Inflammatory macrophage treated with lipopolysaccharide for 4 hours (primary cell): ENCODE data around the gene EIF4G1.

Source experiments
- DNase-seq: peaks from one replicate; pipeline ENCODE4 v3.0.0-alpha.2; 2020

Gene EIF4G1

DNA sequence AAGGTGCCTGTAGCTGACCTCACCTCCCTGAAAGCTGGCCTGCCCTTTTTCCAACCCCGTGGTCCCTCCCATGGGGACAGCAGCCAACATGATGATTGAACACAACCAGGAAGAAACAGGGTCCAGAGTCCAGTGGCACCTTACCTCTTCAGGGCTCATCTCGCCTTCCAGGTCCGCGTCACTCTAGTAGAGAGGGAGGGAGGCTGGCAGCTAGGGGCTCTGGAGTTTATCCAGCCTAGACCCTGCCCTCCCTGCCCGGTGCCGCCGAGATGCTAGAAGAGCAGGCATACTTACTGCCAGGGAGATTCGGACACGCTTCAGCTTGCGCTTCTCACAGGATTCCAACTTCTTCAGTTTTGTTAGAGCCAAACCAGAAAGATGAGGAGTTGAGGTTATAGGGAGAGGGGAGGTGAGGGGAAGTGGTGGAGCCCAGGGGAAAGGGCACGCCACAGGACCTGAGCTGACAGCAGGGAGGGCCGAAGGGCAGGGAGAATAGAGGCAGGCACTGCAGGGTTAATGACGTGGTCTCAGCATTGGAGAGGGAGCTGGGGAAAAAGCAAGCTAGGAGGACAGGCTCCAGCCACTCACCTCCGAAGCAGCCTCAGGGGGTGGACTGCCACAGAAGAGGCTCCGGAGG is 37.9 kb downstream of the EIF4G1 start:
- DNase-seq = no peak

DNA sequence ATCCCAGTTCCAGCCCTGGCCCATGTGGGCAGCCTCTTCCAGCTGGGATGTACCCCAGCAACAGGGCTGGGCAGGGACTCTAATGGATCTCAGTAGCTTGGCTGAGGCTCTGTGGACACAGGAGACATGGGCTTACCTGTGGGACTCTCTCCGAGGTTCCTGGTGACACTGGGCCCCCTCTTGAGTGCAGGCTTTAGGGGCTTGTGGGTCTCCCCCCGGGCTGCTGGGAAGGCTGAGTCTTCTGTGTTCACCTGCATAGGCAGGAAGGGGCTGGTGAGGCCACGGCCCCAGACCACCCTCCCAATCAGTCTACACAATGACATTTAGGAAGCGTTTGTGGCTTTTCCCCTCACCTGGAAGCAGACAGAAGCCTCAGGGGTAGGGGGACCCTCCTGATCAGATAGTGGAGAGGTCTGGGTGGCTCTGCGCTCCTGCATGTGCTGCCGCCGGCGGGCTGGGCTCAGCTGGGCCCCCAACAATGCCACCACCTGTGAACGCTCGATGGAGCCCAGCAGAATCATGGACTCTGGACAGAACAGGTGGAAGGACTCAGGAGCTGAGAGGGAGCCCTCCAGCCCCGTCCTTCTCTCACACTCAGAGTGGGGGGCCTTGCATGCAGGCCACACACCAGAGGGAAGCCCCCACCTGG is 38.6 kb downstream of the EIF4G1 start:
- no peak for DNase-seq

DNA sequence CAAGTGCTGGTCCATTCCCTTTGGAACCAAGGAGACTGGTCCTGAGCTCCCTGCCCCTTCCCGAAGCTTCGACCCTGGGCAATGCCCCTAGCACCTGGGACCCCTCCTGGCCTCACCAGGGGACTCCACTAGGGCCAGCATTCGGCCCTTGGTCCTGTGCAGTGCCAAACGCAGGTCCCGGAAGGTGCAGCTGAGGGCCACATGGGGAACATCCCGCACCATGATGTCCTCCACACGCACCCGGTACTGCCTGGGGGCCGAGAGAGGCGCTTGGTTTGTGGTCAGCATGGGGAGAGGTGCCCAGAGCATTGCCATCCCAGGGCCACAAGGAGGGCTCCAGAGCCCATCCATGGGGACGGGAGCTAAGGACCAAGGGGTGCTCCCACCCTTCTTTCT is 39.1 kb downstream of the EIF4G1 start:
- no peak for DNase-seq

DNA sequence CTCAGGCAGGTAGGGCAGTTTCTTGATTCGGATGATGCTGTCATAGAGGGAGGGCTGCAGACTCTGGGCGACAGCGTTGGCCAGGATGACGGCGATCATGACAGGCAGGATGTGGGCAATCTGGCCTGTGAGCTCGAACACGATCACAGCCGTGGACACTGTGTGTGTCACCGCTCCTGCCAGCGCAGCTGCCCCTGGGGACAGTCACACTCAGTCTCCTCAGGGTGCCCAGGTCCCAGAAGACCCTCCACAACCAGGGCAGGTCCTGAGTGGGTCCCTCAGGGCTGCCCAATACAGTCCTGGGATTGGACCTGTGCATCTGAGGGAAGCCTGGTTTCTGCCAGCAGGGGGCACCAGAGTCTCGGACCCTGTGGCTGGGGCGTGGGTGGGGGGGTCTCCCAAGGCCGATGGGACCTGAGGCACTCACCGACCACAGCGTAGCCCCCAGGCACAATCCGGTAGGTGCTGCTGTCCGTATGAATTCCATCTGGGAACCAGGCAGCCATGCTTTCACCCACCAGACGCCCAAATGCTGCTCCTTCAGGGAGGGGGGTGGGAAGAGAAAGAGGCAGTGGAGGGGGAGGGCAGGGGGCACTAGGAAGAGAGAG is 39.8 kb downstream of the EIF4G1 start:
- peak; percentile 21 for DNase-seq

DNA sequence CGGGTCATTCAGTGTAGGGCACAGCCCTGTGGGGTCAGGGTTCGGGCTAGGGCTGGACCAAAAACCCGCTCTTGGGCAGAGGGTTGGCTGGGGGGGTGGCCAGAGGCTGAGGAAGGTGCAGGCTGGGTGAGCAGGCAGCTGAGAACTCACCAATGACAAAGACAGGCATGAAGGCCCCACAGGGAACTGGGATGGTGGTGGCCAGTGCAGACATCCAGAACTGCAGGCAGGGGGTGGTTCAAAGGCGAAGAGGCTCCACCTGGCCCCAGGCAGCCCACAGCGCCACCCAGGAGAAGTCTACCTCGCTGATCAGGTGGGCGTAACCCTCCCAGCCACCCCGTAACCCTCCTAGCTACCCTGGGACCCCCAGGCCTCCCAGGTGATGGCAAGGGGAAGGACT is 40.3 kb downstream of the EIF4G1 start:
- no peak for DNase-seq

DNA sequence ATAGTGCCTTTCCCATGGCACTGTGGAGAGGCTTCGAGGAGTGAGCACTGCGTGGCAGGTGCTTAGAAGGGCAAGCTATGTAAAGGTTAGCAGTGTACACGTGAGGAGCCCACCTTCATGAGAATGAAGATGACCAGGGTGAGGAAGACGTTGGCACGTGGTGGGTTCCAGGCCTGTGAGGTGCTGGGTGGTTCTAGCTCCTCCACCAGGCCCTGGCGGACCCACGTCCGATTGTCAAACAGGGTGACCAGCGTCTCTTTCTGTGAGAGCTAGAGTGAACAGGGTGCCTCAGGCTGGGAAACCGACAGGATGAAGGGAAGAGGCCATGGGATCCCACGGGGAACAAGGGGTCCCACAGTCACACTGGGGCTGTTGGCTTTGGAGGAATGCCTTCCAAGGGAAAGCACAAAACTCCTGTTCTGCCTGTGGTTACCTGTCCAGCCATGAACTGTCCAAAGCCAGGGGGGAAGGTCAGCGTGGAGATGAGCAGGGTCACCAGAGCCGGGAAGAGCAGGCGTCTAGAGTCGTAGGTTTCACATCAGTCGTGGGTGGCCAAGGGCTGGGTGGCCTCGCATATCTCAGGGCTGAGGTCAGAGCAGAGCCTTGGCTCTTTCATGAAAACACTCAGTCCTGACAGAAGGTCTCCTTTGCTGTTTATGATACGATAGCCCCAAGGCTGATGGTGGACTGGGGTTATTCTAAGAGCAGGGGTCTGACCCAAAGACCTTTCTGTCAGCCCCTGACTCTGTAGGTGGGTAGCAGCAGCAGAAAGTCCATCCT is 41.0 kb downstream of the EIF4G1 start:
- DNase-seq = no peak

DNA sequence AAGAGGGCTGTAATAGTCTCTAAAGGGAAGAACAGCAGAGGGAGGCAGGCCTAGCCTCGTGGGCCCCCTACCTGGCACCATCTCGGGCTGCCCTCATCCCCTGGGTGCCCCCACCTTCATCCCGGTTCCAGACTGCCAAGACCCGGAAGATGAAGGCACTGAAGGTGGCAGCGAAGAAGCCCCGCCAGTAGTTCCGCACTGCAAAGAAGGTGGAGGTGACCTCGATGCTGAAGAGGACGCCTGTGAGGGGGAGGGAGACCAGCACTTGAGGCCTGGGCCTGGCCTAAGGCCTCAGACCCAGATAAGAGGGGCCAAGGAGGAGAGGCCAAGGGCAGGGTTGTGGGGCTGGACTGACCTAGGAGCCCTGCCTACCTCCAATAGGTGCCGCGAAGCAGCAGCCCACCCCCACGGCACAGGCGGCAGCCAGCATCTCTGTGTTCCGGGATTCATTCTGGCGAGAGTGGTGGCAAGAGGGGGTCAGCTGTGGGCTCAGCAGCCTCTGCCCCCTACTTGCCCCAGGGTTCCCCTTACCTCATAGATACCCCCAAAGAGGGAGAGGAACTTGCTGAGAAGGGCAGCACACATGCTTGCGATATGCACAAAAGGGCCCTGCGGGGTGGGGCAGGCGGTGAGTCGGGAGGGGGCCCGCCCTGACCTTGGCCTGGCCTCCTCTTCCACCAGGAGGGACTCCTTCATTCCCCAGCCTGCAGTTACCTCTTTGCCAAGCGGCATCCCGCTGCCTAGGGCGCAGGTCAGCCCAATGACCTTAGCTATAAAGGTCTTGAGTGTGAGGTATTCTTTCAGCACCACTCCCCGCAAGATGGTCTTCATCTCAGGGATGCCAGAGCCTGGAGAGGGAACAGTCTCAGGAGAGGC is 43.1 kb downstream of the EIF4G1 start:
- DNase-seq = no peak

DNA sequence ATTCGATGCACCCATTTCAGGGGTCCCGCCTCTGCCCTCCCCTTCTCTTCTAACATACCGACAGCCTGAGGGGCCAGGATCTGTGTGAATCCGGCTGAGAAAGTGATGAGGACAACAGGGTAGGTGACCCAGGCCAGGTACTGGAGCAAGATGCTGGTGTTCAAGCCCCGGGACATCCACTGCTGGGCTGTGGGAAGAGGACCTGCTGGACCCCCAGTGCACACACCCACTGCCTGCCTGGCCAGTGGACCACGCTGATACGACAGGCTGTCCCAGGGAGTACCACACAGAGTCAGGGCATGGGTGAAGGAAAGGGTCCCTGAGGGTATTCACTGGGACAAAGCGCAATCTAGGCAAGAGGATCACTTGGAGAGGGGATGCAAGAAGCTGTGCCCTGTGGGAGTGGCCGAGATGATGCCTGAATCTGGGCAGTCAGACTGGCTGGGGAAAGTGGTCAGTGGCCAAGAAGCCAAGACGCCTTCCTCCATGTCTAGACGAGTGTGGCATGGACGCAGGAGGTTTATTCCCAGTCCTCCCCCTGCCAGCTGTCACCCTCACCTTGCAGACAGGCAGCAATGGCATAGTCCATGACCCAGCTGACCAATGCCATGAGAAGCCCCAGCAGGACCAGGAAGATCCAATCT is 43.8 kb downstream of the EIF4G1 start:
- DNase-seq = no peak

DNA sequence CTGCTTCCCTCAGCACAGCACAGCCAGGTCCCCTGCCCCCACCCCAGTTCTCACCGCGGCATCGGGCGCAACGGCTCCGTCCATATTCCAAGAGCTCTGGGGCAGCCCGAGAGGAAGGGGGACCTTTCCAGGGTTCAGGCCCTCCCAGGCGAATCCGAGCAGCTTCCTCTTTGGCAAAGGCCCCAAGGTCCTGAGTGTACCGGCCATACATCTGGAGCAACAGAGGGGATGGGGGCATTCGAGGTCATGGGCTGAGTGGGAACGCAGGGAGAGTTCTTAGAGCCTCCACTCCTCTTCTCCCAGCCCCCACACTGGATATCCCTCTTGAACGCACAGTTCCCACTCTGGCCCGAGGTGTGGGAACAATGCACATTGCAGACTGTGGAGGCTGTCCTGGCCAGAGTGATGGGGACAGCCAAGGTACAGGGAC is 44.5 kb downstream of the EIF4G1 start:
- no peak for DNase-seq

DNA sequence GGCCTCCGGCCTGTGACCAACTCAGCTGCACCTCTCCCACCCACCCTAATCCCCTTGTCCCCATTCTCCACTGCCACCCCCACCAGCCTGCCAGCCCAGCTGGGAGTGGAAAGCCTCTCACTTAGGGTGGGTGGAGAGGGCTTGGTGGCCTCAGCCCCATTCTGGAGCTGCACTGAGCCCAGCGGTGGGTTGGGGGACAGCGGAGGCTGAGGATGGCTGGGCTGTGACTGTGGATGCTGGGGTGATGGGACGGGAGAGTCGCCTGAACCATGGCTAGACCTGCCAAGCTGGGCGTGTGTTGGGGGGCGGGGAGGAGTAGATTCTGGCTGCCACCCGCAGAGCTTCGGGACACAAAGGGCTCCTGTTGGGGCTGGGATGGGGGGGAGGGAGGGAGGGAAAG is 45.2 kb downstream of the EIF4G1 start:
- DNase-seq = no peak

DNA sequence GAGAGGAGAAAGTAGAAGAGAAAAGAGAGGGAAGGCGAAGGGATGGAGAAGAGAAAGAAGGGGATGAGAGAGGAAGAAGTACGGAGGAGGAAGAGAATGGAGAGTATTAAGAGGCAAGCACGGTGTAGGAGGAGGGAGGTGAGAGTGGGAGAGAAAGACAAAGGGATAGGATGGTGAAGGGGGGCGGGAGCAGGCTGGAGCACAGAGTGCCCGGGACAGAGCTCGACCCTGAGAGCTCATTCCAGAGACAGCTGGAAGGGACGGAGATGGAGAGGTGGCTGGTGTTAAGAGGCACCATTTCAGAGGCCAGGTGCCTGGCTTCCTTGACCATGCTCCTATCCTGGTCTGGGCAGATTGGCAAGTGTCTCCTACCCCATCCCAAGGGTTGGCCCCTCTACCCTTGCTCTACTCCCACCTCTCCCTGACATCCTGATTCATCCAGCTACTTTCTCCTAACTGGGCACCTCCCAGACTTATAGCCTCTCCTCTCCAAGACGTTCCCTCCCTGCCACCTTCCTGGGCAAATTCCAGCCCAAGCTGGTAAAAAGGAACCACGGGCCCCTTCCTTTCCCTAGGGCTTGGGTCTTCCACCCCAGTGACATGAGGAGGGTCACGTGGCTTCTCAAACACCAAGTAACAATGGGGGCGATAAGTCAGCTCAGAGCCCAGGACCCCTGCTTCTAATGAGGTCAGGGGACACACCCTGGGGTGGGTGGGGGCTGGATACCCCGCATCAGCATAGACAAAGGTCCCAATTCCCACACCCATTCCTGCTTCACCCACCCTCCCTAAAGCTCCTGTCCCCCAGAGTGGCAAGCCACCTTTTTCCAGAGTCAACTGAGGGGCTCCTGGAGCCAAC is 45.9 kb downstream of the EIF4G1 start:
- DNase-seq = no peak

DNA sequence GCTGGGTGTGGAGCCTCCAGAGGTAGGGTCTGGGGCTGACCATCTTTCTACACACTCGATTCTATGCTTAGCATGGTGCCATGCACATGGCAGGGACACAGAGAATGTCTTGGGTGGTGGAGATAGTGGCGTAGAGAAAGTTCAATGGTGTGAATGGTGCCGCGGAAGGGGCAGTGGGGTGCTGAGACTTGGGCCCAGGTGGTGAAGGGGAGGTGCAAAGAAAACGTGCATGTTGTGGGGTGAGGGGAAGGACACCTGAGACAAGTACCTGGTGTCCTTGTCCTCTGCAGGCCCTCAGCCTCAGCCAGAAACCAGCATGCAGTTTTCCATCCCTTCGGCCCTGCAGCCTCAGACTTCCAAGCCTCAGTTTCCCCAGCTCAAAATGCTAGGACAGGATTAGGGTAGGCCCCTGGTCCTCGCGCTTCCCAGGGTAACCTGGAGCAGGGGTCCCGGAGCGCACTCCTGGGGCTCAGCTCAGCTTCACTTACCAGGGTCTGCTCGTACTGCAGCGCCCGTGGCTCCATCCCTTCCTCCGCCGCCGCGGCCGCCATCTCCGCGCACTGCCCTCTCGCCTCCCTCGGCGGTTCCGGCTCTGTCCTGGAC is 46.6 kb downstream of the EIF4G1 start:
- DNase-seq = no peak

DNA sequence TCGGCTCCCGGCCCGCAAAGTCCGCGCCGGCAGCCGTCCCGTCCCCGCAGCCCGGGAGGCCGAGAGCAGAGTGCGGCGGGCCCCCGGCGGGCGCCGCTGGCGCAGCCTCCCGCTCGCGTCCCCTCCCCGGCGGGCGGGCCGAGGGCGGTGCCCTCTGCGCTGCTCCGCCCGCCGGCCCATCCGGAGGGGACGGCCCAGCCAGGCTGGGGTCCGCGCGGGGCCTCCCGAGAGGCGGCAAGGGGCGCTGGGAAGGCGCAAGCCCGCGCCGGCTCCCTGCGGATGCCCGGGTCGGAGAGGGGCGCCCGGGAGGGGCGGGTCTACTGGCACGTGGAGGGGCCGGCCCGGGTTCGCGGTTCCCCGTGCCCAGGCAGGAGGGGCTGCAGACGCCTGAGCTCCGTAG is 47.1 kb downstream of the EIF4G1 start, which contains the start of the genes CLCN2 and POLR2H:
CLCN2 (minus strand) TSS at position 74 of the 400 bp plus-strand sequence. CDS start 126 bp downstream, outside the sequence.
POLR2H (plus strand) TSS at position 179 of the 400 bp plus-strand sequence. CDS start 1,783 bp downstream, outside the sequence.
- peak; percentile 24 for DNase-seq

DNA sequence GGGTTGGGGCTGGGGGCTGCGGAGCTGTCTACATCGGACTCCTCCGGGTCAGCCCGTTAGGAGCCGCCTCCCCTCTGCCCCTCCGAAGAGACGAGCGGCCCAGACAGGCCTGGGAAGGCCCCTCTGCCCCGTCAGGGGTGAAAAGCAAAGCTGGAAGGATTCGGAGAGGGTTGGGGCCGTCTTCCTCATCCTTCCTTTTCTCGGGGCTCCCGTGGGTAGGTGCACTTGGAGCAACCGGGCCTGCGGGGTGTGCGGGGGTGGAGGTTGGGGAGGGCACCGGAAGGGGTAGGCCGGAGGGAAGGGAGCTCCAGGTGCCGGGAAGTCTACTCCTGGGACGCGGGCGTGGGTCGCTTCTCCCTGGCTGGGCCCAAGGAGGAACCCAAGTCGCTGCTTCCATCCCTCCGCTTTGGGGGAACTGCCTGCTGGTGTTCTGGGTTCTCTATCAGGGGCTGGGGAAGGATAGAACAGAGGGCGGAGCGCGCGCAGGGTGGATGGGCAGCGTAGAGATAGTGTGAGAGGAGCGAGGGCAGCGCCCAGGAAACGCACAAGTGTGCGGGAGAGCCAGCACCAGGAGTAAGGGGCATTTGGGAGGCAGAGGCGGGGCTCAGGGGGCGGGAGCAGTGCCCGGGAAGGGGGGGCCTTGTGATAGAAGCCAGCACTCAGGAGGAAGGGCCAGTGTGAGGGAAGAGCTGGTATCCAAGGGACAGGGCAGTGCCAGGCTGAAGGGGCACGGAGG is 47.7 kb downstream of the EIF4G1 start:
- DNase-seq = peak; percentile 17

DNA sequence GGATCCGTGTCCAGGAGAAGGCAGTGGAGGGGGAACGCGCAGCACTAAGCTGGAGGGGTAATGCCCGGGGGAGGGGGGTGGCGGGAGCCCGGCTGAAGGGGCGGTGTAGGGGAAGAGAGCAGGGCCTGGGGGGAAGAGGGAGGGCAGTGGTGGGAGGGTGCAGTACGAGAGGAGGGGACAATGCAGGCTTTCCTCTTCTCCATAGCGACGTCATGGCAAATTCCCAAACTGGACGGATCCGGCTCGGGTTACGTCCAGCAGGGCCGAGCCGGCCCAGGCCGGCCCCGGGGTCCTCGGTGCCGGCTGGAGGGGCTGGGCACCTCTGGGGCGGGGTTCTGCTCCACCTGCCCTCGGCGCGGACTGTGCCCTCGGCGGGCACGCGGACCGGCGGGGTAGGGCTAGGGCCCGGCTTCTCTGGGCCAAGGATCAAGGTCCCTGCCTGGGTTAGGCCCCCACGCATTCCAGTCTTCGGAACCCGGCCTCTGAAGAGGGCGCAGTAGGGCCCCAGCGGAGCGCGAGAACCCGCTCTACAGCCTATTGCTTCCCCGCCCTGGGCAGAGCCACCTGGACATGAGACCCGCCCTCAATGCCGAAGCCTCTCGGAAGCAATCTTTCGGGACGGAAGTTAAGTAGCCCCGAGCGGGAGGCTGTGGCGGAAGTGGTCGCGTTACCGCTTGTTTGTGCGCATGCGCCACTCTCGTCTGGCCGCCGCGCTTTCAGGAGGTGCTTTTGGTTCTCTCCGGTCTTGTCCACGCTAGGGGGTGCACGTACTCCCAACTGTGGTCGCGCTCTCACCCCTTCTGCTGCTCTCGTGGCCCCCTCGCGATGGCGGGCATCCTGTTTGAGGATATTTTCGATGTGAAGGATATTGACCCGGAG is 48.5 kb downstream of the EIF4G1 start:
- peak; percentile 96 for DNase-seq

DNA sequence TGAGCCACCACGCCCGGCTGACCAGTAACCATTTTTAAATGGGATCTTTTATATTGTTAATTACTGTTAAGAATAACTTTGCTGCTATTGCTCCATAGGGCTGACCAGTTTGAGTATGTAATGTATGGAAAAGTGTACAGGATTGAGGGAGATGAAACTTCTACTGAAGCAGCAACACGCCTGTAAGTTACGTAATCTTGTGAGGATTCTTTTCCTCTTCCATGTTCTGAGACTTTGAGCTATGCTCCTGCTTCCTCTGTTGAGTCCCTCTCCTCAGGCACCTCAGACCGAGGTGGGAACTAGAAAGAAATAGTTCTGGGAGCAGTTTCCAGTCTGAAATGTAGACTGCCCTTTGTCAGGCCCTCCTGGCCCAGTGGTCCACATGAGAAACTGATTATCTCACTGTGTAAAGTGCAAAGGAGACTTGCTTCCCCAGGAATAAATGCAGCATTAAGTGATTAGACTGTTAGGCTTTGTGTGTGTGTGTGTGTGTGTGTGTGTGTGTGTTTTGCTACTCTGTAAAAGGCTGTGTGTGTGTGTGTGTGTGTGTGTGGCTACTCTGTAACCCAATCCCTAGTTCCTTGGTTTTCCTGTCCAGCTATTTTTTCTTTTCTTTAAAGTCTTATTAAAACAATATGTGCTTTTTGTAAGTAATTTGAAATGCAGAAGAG is 52.3 kb downstream of the EIF4G1 start:
- no peak for DNase-seq

DNA sequence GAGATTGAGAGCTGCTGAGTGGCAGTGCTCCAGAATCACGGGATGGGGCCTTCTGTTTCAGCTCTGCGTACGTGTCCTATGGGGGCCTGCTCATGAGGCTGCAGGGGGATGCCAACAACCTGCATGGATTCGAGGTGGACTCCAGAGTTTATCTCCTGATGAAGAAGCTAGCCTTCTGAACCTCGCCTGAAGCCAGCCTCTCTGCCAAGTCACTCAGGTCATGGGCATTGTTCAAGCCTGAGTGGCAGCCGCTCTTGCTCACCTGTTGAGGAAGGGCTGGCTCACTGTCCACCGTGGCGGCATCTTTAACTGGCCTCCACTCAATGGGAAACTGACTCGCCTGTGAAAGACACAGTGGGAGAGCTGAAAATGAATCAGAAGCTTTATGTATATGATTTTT is 53.7 kb downstream of the EIF4G1 start:
- no peak for DNase-seq

DNA sequence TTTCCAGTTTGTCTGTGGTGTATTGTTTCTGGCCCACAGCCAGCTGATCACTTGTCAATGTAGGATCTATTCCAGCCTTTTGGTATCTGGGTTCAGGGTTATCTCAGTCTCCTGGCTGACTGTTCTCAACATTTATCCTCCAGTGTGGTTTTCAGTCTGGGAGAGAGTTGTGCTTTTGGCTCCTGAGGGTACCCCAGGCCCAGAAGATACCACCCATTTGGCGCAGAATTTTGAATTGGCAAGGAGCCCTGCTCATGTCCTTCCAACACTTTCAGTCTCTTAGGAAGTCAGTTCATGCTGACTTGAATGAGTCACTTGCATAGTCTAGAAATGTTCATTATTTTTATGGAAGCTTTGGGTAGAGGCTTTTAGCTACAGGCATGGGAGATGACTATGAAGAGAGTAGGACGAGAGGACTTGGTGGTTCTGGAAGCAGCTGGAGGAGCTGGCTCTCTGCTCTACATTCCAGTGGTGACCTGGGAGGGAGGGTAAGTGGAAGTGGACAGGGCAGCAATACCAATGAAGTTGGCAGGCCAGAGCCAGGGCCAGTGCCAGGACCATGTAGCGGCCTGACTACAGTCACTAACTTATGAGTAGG is 54.3 kb downstream of the EIF4G1 start:
- no peak for DNase-seq
